Lower lobe of right lung (tissue), 2 donors: Measurements from ENCODE around the gene HMCN2. TPM values are rescaled to one million over a fixed set of nuclear protein-coding genes. Genes with fewer than 3 reads are reported as not detected.

Experiments
- ATAC-seq, 2 donors: fragments of 200-7000 bp; cut with Tn5 transposase; one replicate each; pipeline ENCODE4 v1.9.1; 2020 to 2022; ENCODE audit warnings: mild to moderate bottlenecking in 2 of 2, moderate library complexity in 2 of 2
- DNase-seq: peaks from one replicate; pipeline ENCODE4 v3.0.0-alpha.2; 2020
- H3K27ac ChIP-seq: fragments of 200-600 bp; one replicate; pipeline ENCODE4 v1.8.0; 2022
- H3K27me3 ChIP-seq: fragments of 200-600 bp; one replicate; pipeline ENCODE4 v1.8.0; 2022; ENCODE audit warnings: low read depth
- H3K36me3 ChIP-seq: fragments of 200-600 bp; one replicate; pipeline ENCODE4 v1.8.0; 2022; ENCODE audit warnings: mild to moderate bottlenecking
- H3K4me1 ChIP-seq: fragments of 200-600 bp; one replicate; pipeline ENCODE4 v1.8.0; 2022
- H3K4me3 ChIP-seq: fragments of 200-600 bp; one replicate; pipeline ENCODE4 v1.8.0; 2022; ENCODE audit warnings: mild to moderate bottlenecking
- H3K9me3 ChIP-seq: fragments of 200-600 bp; one replicate; pipeline ENCODE4 v1.8.0; 2022
- CTCF ChIP-seq: fragments of 200-600 bp; IDR thresholded peaks from one replicate; pipeline ENCODE4 v1.8.0; 2022; ENCODE audit warnings: antibody characterized with exemption, mild to moderate bottlenecking
- intact Hi-C: fragments of 100-400 bp; cut with DNase I; formaldehyde crosslinking; loops from one replicate; pipeline ENCODE4 v1.11.0; 2022
- total RNA-seq: library from RNA; stranded (reverse); fragmentation: NEBNext Ultra II Directional; extraction: Animal tissue kit (Norgen Biotek cat#: 25700); gene quantifications from one replicate; pipeline ENCODE4 v1.2.1, GENCODE V29; 2021
- donor health status: DM: no; HTN: yes; CAD: no; lungs with severe emphysema.

Gene HMCN2
- total RNA-seq, 1 donor from 2014 or later, result 4.7 TPM

GRCh38 chr9:130427326-130427725 is 161.8 kb downstream of the HMCN2 start:
- Histone ChIP-seq H3K27me3 (peaks cover 11% of the 10 kb centered on the region), H3K4me3 (no peak overlapping the region), H3K9me3 (no peaks in the 10 kb centered on the region), H3K27ac (no peak overlapping the region), H3K36me3 (no peaks in the 10 kb centered on the region), H3K4me1 (peaks cover 10% of the 10 kb centered on the region)
- ATAC-seq, result no peak
- intact Hi-C loops, result no loop called here
- no peak for TF ChIP-seq CTCF
- no peak for DNase-seq

GRCh38 chr9:130428086-130428665 is 162.6 kb downstream of the HMCN2 start:
- DNase-seq (no peak), ATAC-seq (no peak)
- no peak overlapping the region for H3K4me3 ChIP-seq
- no peaks in the 10 kb centered on the region for H3K36me3 ChIP-seq
- H3K9me3 ChIP-seq, result no peaks in the 10 kb centered on the region
- H3K27ac ChIP-seq, result no peak overlapping the region
- intact Hi-C loops, result no loop called here
- H3K27me3 ChIP-seq, result peaks cover 13% of the 10 kb centered on the region
- H3K4me1 ChIP-seq, result peaks cover 13% of the 10 kb centered on the region
- TF ChIP-seq CTCF, result no peak

GRCh38 chr9:130429381-130429780 is 163.8 kb downstream of the HMCN2 start:
- Histone ChIP-seq H3K27me3 (peaks cover 26% of the 10 kb centered on the region), H3K36me3 (no peaks in the 10 kb centered on the region), H3K4me1 (peaks cover 19% of the 10 kb centered on the region), H3K9me3 (no peaks in the 10 kb centered on the region), H3K27ac (no peak overlapping the region), H3K4me3 (no peak overlapping the region)
- no peak for TF ChIP-seq CTCF
- intact Hi-C loops, result no loop called here
- DNase-seq (no peak), ATAC-seq (no peak)

- H3K4me3 ChIP-seq, result no peak overlapping the region
- no peak for ATAC-seq
- no peaks in the 10 kb centered on the region for H3K36me3 ChIP-seq
- no peaks in the 10 kb centered on the region for H3K9me3 ChIP-seq
- no peak overlapping the region for H3K27ac ChIP-seq
- DNase-seq, result no peak
- intact Hi-C loops, result no loop called here
- no peak for TF ChIP-seq CTCF
- H3K4me1 ChIP-seq, result peaks cover 19% of the 10 kb centered on the region
- peaks cover 29% of the 10 kb centered on the region for H3K27me3 ChIP-seq
Observed at GRCh38 chr9:130429831-130430230, 164.3 kb downstream of the HMCN2 start.

- H3K27ac ChIP-seq, result no peak overlapping the region
- intact Hi-C loops, result no loop called here
- H3K27me3 ChIP-seq, result peaks cover 29% of the 10 kb centered on the region
Observed at GRCh38 chr9:130430232-130430631, 164.7 kb downstream of the HMCN2 start.

More at GRCh38 chr9:130430232-130430631, 164.7 kb downstream of the HMCN2 start:
- Histone ChIP-seq H3K36me3 (no peaks in the 10 kb centered on the region), H3K9me3 (no peaks in the 10 kb centered on the region), H3K4me1 (peaks cover 19% of the 10 kb centered on the region), H3K4me3 (no peak overlapping the region)
- DNase-seq (no peak), ATAC-seq (no peak)
- TF ChIP-seq CTCF, result no peak
